Upper lobe of left lung (tissue), 4 donors: ENCODE measurements around the gene VAV2.

ENCODE experiments used
- POLR2A ChIP-seq, 4 donors: fragments of 450-650 bp; IDR thresholded peaks; one replicate each; pipeline ENCODE4 v1.5.1; 2016 to 2017; ENCODE audit warnings: antibody characterized with exemption in 4 of 4, mild to moderate bottlenecking in 2 of 4
- TF ChIP-seq, protein P1 (sequence below), 6 experiments: fragments of 450-650 bp in 4 of 6; fragments of 200-600 bp in 2 of 6; sonication (generic) in 2 of 6; IDR thresholded peaks; one replicate each; pipeline ENCODE4 v1.5.1; 2016 to 2019; ENCODE audit warnings: antibody characterized with exemption in 6 of 6

- TF ChIP-seq, protein P1, sequence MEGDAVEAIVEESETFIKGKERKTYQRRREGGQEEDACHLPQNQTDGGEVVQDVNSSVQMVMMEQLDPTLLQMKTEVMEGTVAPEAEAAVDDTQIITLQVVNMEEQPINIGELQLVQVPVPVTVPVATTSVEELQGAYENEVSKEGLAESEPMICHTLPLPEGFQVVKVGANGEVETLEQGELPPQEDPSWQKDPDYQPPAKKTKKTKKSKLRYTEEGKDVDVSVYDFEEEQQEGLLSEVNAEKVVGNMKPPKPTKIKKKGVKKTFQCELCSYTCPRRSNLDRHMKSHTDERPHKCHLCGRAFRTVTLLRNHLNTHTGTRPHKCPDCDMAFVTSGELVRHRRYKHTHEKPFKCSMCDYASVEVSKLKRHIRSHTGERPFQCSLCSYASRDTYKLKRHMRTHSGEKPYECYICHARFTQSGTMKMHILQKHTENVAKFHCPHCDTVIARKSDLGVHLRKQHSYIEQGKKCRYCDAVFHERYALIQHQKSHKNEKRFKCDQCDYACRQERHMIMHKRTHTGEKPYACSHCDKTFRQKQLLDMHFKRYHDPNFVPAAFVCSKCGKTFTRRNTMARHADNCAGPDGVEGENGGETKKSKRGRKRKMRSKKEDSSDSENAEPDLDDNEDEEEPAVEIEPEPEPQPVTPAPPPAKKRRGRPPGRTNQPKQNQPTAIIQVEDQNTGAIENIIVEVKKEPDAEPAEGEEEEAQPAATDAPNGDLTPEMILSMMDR (IDR thresholded peaks at IDR 0.05) = no peak
- no peak for TF ChIP-seq POLR2A (IDR thresholded peaks at IDR 0.05)
Observed at GRCh38 chr9:133959171-133959570, 33.0 kb downstream of the VAV2 start.
